Activated T-cell treated with anti-CD3 and anti-CD28 coated beads, Interleukin-2, amount 50 U/mL, for 4 hours (primary cell): ENCODE results near the gene FUT7. TPM values are rescaled to one million over a fixed set of nuclear protein-coding genes. Genes with fewer than 3 reads are reported as not detected.

Experiments used
- ATAC-seq, 2 donors: fragments of 200-7000 bp; cut with Tn5 transposase; one replicate each; pipeline ENCODE4 v1.10.0; 2021
- DNase-seq: peaks from one replicate; pipeline ENCODE4 v3.0.0-alpha.2; 2020
- H3K27me3 Mint-ChIP-seq: one replicate; pipeline ENCODE4 v1.8.0; 2021; ENCODE audit warnings: low read depth, mixed read lengths
- H3K36me3 Mint-ChIP-seq: one replicate; pipeline ENCODE4 v1.8.0; 2022; ENCODE audit warnings: mixed read lengths; ENCODE audit not compliant: insufficient read depth
- H3K4me1 Mint-ChIP-seq: one replicate; pipeline ENCODE4 v1.8.0; 2021; ENCODE audit warnings: low read depth, mixed read lengths
- H3K4me3 Mint-ChIP-seq: one replicate; pipeline ENCODE4 v1.8.0; 2021; ENCODE audit warnings: mild to moderate bottlenecking, moderate library complexity, mixed read lengths
- H3K9me3 Mint-ChIP-seq: one replicate; pipeline ENCODE4 v1.8.0; 2021; ENCODE audit warnings: mixed read lengths
- total RNA-seq, 3 donors: library from RNA; stranded (reverse); gene quantifications; one replicate each; pipeline ENCODE4 v1.2.1, GENCODE V29; 2021

Gene FUT7
- total RNA-seq, 3 donors from 2014 or later: 0.74 to 2.4 (median 0.81) TPM

DNA sequence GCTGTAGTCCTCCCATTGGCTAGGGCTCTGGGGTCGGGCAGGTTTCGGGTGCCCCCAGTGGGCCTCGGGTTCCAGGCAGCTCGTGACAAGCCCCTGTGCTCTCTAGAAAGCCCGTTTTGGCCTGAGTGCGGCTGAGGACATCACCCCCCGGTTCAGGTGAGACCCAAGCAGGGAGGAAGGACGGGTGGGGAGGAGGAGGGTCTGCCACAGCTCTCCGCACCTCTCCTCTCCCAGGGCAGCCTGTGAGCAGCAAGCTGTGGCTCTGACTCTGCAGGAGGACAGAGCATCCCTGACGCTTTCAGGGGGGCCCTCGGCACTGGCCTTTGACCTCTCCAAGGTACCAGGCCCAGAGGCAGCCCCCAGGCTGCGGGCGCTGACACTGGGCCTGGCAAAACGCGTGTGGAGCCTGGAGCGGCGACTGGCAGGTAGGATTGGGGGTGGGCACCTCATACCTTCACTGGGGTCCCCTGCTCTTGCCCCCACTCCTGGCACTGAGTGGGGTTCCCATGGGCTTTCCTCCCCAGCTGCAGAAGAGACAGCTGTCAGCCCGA lies 39.0 kb downstream of the FUT7 start:
- Mint-ChIP-seq H3K9me3 (no peaks in the 10 kb centered on the region), H3K4me1 (peaks cover 33% of the 10 kb centered on the region), H3K4me3 (peak overlapping the region; percentile 87), H3K36me3 (peaks cover 2% of the 10 kb centered on the region), H3K27me3 (no peaks in the 10 kb centered on the region)
- ATAC-seq: no peak
- no peak for DNase-seq

DNA sequence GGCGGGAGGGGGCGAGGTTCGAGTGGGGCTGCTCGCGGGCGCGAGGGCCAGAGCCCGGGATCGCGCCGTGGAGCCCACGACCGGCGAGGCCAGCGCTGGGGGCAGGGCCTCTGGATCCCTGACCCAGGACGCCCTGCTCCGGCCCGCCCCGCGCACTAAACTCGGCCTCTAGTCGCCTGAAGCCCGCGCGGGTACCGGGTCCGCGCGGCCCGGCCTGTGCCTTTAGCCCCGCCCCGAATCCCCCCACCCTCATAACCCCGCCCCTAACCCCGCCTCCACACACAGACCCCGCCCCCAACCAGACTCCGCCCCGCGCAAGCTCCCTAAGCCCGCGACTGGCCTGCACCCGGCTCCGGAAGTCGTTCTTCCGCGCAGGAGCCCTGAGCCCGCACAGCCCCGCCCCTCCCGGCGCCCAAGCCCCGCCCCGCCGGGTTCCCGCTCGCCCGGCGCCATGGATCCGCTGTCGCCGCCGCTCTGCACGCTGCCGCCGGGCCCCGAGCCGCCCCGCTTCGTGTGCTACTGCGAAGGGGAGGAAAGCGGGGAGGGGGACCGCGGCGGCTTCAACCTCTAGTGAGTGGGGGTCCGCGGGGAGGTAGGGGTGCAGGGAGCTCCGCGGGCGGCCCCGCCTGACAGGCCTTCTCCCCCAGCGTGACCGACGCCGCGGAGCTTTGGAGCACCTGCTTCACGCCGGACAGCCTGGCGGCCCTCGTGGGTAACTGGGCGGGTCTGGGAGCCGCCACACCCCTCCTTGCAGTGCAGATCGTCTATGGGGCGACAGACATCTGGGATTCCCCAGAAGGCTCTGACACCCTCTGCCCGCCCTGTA lies 39.7 kb downstream of the FUT7 start, which contains the start of gene PAXX:
Gene PAXX, plus strand, starts transcription at position 430 of the 826 bp plus-strand sequence. Its CDS starts 22 bp downstream, at position 452.
- Mint-ChIP-seq H3K9me3 (no peaks in the 10 kb centered on the region), H3K4me1 (peaks cover 26% of the 10 kb centered on the region), H3K27me3 (peaks cover under 1% of the 10 kb centered on the region), H3K4me3 (peak within 1 kb of the TSS; percentile 87), H3K36me3 (peaks cover 2% of the 10 kb centered on the region)
- ATAC-seq (peak; percentile 91), DNase-seq (peak; percentile 94)

DNA sequence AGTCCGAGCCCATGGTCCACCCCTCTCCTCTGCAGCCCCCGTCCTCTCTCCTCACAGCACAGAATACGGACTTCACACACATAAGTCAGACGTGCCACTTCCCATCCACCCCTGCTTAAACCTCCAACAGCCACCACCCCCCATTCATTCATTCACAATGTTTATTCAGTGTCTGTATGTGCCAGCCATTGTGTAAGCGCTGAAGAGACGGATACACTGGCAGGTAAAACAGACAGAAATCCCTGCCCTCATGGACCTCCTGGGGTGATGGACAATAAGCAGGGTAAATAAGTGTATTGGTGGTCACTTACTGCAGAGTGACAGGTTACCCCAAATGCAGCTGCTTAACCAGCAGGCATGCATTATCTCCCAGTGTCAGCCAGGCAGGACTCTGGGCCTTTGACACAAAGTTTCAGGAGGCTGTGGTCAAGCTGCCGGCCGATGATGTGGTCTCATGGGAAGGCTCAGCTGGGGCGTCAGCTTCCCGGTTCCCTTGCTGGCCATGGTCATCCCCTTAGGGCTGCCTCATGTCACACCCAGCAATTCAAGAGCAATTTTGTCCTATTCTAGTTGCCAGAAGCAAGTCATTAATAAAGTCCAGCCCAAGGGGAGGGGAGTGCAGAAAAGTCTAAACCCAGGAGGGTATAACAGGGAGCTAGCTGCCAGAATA lies 41.5 kb downstream of the FUT7 start:
- Mint-ChIP-seq H3K4me1 (peaks cover 19% of the 10 kb centered on the region), H3K9me3 (no peaks in the 10 kb centered on the region), H3K4me3 (peak overlapping the region; percentile 79), H3K27me3 (peaks cover 7% of the 10 kb centered on the region), H3K36me3 (peaks cover 2% of the 10 kb centered on the region)
- no peak for ATAC-seq
- DNase-seq: no peak

DNA sequence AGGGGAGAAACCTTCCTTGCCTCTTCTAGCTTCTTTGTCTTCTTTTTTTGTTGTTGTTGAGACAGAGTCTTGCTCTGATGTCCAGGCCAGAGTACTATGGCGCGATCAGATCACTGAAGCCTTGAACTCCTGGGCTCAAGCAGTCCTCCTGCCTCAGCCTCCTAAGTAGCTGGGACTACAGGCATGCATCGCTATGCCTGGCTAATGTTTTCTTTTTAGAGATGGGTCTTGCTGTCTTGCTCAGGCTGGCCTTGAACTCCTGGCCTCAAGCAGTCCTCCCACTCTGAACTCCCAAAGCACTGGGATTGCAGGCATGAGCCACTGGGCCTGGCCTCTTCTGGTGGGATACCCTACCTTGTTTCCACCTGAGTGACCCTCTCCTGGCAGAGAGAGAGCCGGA lies 43.0 kb downstream of the FUT7 start:
- H3K9me3 Mint-ChIP-seq: no peaks in the 10 kb centered on the region
- H3K4me1 Mint-ChIP-seq: peaks cover 18% of the 10 kb centered on the region
- peaks cover 1% of the 10 kb centered on the region for H3K36me3 Mint-ChIP-seq
- ATAC-seq (no peak), DNase-seq (no peak)
- H3K4me3 Mint-ChIP-seq: no peak overlapping the region
- H3K27me3 Mint-ChIP-seq: peaks cover 10% of the 10 kb centered on the region

DNA sequence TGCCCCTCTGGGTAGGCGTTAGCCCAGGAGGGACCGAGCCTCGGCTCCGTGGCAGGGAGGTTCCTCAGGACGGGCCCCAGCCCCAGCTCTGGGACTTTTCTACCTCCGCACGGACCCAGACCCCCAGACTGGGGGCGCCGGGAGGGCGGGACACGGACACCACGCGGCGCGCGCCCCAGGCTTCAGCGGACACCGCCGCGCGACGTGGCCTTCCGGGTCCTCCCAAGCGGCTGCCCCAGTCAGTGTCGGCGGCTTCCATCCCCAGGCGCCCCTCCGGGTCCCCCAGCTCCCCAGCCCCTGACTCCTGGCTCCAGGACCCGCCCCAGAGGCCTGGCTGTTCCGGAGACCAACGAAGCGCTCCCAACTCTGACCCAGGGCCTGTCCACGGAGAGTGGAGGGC lies 46.0 kb downstream of the FUT7 start:
- no peaks in the 10 kb centered on the region for H3K36me3 Mint-ChIP-seq

DNA sequence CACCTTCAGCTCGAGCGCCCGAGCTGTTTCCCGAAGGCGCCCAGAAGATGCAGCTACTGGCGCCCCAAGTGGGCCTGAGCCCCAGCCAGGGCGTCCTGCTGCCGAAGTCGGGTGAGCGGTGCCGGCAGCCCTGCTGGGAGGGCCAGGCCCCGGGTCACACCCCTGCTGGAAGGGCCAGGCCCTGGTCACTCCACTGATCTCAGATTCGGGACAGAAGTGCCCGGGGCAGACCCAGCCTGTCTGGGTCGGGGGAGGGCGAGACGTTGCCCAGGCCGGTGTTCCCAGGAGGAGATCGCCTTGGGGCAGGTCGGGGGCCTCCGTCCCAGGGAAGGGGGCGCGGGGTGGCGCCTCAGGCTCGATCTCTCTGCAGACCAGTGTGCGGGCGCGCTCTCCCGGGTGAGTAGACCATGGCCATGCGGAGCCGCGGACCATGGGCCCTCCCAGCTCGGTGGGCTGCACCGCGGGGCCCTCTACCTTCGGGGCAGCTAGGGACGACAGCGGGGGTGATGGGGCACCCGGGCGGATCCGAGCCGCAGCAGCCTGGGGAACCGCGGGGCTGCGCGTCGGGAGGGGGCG lies 46.8 kb downstream of the FUT7 start:
- Mint-ChIP-seq H3K36me3 (no peaks in the 10 kb centered on the region), H3K4me3 (no peak overlapping the region), H3K4me1 (peaks cover 4% of the 10 kb centered on the region), H3K27me3 (peaks cover 20% of the 10 kb centered on the region), H3K9me3 (no peaks in the 10 kb centered on the region)
- no peak for DNase-seq
- peak; percentile 25 to 48 for ATAC-seq

More for the DNA sequence above, 46.0 kb downstream of the FUT7 start:
- Mint-ChIP-seq H3K4me1 (peaks cover 4% of the 10 kb centered on the region), H3K27me3 (peaks cover 20% of the 10 kb centered on the region), H3K9me3 (no peaks in the 10 kb centered on the region), H3K4me3 (no peak overlapping the region)
- DNase-seq (no peak), ATAC-seq (no peak)

DNA sequence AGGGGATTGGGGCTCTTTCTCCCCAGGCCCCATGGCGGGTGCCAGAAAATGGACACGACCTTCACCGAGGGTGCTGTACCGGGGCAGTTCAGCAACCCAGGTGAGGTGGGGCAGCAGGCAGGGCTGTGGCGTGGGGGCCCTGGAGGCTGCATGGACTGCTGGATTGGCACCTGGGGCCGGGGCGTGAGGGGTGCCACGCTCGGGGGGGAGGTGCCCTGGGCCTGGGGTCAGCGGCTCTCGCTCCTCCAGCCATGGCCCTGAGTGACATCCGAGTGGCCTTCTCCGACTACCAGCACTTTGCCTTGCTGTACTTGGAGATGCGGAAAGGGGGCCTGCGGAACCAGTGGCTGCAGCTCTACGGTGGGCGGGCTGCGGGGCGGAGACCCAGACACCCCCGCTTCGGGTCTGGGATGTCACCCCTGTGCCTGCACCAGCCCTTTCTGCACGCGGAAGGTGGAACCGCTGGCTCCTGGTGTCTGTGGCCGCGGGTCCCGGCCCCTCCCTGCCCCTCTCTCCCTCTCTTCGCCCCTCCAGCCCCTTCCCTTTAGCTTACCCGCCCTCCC lies 47.3 kb downstream of the FUT7 start:
- H3K4me3 Mint-ChIP-seq: no peak overlapping the region
- H3K27me3 Mint-ChIP-seq: peaks cover 20% of the 10 kb centered on the region
- H3K36me3 Mint-ChIP-seq: no peaks in the 10 kb centered on the region
- no peak for DNase-seq
- no peaks in the 10 kb centered on the region for H3K9me3 Mint-ChIP-seq
- peaks cover 4% of the 10 kb centered on the region for H3K4me1 Mint-ChIP-seq
- peak in 1 of 2 donors; percentile 5 for ATAC-seq

DNA sequence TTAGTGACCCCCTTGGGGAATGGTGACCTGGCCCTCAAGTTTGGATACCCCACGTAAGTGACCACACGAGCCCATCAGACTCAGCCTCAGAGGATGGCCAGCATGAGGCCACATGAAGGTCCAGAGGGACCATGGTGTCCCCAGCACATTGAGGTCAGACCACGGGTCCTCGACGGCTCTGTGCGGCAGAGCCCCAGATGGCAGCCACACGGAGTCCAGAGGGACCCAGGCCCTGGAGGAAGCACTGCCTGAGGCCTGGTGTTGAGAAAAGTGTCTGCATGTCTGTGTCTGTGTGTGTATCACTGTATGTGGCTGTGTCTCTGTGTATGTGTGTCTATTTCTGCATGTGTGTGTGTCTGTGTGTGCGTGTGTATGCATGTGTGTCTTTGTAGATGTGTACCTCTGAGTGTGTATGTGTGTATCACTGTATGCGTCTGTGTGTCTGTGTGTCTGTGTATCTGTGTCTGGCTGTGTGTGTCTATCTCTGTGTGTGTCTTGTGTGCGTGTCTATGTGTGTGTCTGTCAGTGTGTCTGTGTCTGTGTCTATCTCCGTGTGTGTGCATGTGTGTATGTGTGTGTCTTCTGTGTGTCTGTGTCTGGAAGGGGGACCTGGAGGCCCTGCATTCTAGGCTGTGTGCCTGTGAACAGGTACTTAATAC lies 48.1 kb downstream of the FUT7 start:
- H3K4me1 Mint-ChIP-seq: peaks cover 4% of the 10 kb centered on the region
- peaks cover 20% of the 10 kb centered on the region for H3K27me3 Mint-ChIP-seq
- no peaks in the 10 kb centered on the region for H3K36me3 Mint-ChIP-seq
- no peak overlapping the region for H3K4me3 Mint-ChIP-seq
- H3K9me3 Mint-ChIP-seq: no peaks in the 10 kb centered on the region
- DNase-seq (no peak), ATAC-seq (no peak)

DNA sequence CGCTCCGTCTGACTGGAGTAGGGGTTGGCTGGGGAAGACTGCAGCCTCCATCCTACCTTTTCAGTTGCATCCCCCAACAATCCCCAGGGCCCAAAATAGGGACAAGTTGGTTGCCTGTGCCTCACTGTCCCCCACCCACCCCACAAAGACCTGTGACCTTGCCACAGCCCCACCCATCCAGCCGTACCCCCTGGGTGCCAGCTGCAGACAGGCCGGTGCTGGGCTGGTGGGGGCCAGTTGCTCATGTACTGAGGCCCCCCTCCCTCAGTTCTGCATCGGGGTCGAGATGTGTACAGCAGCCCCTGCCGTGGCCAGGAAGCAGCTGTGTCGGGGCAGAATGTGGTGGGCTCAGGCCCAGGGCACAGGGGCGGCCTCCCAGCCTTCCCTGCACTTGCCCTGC lies 48.7 kb downstream of the FUT7 start:
- DNase-seq (no peak), ATAC-seq (no peak)
- Mint-ChIP-seq H3K4me3 (no peak overlapping the region), H3K9me3 (no peaks in the 10 kb centered on the region), H3K4me1 (peaks cover 4% of the 10 kb centered on the region), H3K36me3 (no peaks in the 10 kb centered on the region), H3K27me3 (peaks cover 20% of the 10 kb centered on the region)

DNA sequence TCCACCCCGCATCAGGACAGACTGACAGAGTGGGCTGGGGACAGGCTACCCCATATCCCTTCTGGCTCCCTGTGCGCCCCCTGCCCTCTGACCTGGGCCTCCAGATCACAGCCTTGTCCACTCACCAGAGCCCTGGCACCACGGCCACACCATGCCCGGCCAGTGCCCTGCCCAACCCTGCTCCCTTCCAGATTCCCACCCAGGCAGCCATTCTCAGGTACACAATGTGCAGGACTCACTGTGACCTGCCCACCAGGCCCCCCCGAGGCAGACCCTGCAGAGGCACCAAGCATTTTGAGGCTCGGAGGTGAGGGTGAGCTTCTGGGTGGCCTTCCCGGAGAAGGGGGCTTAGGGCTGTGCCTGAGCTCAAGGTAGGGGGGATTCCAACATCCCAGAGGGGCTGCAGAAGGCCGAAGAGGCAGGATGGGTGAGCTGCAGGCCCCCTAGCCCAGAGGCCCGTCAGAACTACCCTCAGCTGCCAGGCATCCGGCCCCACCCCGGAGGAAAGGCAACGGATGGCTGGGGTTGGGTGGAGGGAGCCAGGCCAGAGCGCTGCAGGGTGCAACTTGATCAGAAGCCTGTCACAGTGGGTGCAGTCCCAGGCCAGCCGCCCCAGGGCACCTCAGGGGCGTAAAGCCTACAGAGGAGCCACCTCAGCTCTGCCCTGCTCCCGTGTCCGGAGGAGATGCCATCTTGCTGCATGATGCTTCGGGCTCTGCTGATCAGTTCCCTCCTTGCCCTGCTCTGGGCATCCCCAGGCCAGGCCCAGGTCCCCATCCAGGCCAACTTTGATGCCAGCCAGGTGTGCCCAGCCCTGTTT lies 49.4 kb downstream of the FUT7 start, which contains the start of gene LCNL1:
Gene LCNL1, plus strand, starts transcription at position 762 of the 820 bp plus-strand sequence. CDS start 594 bp downstream, outside the sequence.
- H3K4me3 Mint-ChIP-seq: no peak within 1 kb of the TSS

DNA sequence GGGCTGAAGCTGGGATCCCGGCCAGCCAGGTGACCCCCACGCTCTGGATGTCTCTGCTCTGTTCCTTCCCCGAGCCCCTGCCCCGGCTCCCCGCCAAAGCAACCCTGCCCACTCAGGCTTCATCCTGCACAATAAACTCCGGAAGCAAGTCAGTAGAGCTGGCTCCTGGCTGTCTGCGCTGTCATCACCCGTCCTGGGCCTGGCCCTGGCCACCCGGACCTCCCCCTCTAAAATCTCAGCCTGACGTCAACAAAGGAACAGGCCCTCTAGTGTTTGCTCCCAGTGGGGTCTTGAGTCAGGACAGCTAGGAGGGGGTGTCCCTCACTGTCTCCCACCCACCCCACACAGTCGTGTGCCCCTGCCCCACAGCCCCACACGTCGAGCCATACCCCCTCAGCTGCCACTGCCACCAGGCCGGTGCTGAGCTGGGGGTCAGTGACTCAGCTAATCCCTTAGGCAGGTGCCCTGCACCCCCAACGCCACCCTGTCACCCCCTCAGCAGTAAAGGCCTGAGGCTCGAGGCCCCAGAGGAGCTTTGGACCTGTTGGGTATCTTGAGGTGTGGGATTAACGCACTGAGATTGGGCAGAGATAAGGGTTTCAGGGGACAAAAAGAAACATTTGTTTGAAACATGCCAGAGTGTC lies 50.2 kb downstream of the FUT7 start:
- no peaks in the 10 kb centered on the region for H3K36me3 Mint-ChIP-seq
- peaks cover 5% of the 10 kb centered on the region for H3K4me1 Mint-ChIP-seq
- no peak overlapping the region for H3K4me3 Mint-ChIP-seq
- DNase-seq (no peak), ATAC-seq (no peak)
- peaks cover 19% of the 10 kb centered on the region for H3K27me3 Mint-ChIP-seq
- H3K9me3 Mint-ChIP-seq: no peaks in the 10 kb centered on the region

More for the DNA sequence above, 49.4 kb downstream of the FUT7 start, which contains the start of gene LCNL1:
- H3K4me1 Mint-ChIP-seq: peaks cover 4% of the 10 kb centered on the region
- DNase-seq (no peak), ATAC-seq (no peak)
- H3K27me3 Mint-ChIP-seq: peaks cover 20% of the 10 kb centered on the region
- H3K36me3 Mint-ChIP-seq: no peaks in the 10 kb centered on the region
- H3K9me3 Mint-ChIP-seq: no peaks in the 10 kb centered on the region

DNA sequence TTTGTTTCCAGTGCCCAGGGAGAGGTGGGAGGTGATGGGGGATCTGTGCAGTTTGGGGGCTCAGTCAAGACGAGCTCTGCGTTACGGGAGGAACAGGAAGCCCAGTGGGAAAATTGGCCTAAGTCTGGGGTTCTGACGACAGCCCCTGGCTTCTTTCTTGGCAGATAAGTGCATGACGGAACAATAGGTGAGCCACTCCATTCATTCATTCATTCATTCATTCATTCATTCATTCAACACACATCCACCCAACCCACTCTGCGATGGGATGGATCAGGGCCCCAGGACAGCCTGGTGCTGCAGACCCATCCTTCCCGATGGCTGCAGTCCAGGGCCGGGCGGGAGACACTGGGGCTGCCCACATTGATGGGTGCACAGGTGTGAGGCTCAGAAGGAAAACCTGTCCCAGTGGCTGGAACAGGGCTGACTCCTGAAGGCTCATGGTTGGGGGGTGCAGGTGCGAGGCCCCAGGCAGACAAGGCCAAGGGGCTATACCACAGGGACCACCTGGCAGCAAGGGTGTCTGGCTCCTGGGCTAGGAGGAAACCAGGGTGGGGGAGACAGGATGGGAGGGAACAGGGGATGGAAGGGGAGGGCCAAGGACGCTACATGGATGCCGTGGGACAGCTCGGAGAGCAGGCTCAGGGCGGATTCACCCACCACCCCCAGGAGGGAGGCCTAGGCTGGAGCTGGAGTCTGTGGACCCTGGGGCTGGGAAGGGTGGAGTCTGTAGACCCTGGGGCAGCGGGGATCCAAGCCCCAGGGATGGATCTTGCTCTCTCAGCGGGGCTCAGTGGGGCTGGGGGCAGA lies 51.0 kb downstream of the FUT7 start:
- peaks cover 12% of the 10 kb centered on the region for H3K4me1 Mint-ChIP-seq

More for the DNA sequence above, 51.0 kb downstream of the FUT7 start:
- no peak for DNase-seq
- ATAC-seq: no peak
- Mint-ChIP-seq H3K27me3 (peaks cover 13% of the 10 kb centered on the region), H3K4me3 (no peak overlapping the region), H3K36me3 (no peaks in the 10 kb centered on the region), H3K9me3 (no peaks in the 10 kb centered on the region)
